H9 (cell line): ENCODE results near the gene ITPK1. TPM values are rescaled to one million over a fixed set of nuclear protein-coding genes. Genes with fewer than 3 reads are reported as not detected.

Source experiments
- DNase-seq: peaks from one replicate; pipeline ENCODE4 v3.0.0-alpha.2; 2017
- H2AFZ ChIP-seq: one replicate; pipeline ENCODE4 v1.6.1; 2013; ENCODE audit warnings: mild to moderate bottlenecking, low read length, control low read depth, moderate library complexity
- H2AK5ac ChIP-seq: 2 replicates; pipeline ENCODE4 v1.6.1; 2013; ENCODE audit warnings: low read length, control low read depth, mixed read lengths; ENCODE audit not compliant: insufficient read length
- H2BK120ac ChIP-seq: one replicate; pipeline ENCODE4 v1.6.1; 2013; ENCODE audit warnings: low read depth, mild to moderate bottlenecking, low read length, control low read depth, inconsistent platforms; ENCODE audit not compliant: poor library complexity, severe bottlenecking
- H2BK12ac ChIP-seq: 2 replicates; pipeline ENCODE4 v1.6.1; 2013; ENCODE audit warnings: low read length, control low read depth, mixed read lengths, low read depth; ENCODE audit not compliant: insufficient read length
- H2BK15ac ChIP-seq: 2 replicates; pipeline ENCODE4 v1.6.1; 2013; ENCODE audit warnings: low read depth, low read length, control low read depth
- H2BK20ac ChIP-seq: one replicate; pipeline ENCODE4 v1.6.1; 2013; ENCODE audit warnings: low read depth, mild to moderate bottlenecking, low read length, control low read depth, inconsistent platforms; ENCODE audit not compliant: poor library complexity, severe bottlenecking
- H2BK5ac ChIP-seq: 2 replicates; pipeline ENCODE4 v1.6.1; 2013; ENCODE audit warnings: low read length, control low read depth, mixed read lengths; ENCODE audit not compliant: insufficient read length
- H3K14ac ChIP-seq: 2 replicates; pipeline ENCODE4 v1.6.1; 2013; ENCODE audit warnings: low read length, control low read depth; ENCODE audit not compliant: insufficient read depth
- H3K18ac ChIP-seq: 2 replicates; pipeline ENCODE4 v1.6.1; 2013; ENCODE audit warnings: low read depth, mild to moderate bottlenecking, mixed read lengths, low read length, control low read depth; ENCODE audit not compliant: insufficient read length
- H3K23ac ChIP-seq: 2 replicates; pipeline ENCODE4 v1.6.1; 2013; ENCODE audit warnings: low read length, control low read depth, mixed read lengths, low read depth; ENCODE audit not compliant: insufficient read length
- H3K23me2 ChIP-seq: 2 replicates; pipeline ENCODE4 v1.6.1; 2013; ENCODE audit warnings: low read depth, mild to moderate bottlenecking, mixed read lengths, low read length, control low read depth; ENCODE audit not compliant: insufficient read length, poor library complexity, severe bottlenecking
- H3K27ac ChIP-seq: 2 replicates; pipeline ENCODE4 v1.5.1; 2013; ENCODE audit warnings: low read length, control low read depth, mixed read lengths, low read depth; ENCODE audit not compliant: insufficient read length
- H3K27me3 ChIP-seq: 2 replicates; pipeline ENCODE4 v1.6.1; 2013; ENCODE audit warnings: low read length, control low read depth, inconsistent platforms; ENCODE audit not compliant: insufficient read depth
- H3K4ac ChIP-seq: 2 replicates; pipeline ENCODE4 v1.6.1; 2013; ENCODE audit warnings: low read depth, mild to moderate bottlenecking, control low read depth, inconsistent platforms, low read length, moderate library complexity
- H3K4me1 ChIP-seq: 2 replicates; pipeline ENCODE4 v1.6.1; 2013; ENCODE audit warnings: low read length, control low read depth, inconsistent platforms; ENCODE audit not compliant: insufficient read depth
- H3K4me2 ChIP-seq: 2 replicates; pipeline ENCODE4 v1.6.1; 2013; ENCODE audit warnings: low read length, control low read depth, mixed read lengths; ENCODE audit not compliant: insufficient read length, insufficient read depth
- H3K56ac ChIP-seq: 2 replicates; pipeline ENCODE4 v1.6.1; 2013; ENCODE audit warnings: low read depth, mild to moderate bottlenecking, mixed read lengths, low read length, control low read depth; ENCODE audit not compliant: insufficient read length
- H3K79me1 ChIP-seq: 2 replicates; pipeline ENCODE4 v1.6.1; 2013; ENCODE audit warnings: low read depth, mild to moderate bottlenecking, moderate library complexity, low read length, control low read depth, inconsistent platforms; ENCODE audit not compliant: insufficient read depth, poor library complexity, severe bottlenecking
- H3K79me2 ChIP-seq: 2 replicates; pipeline ENCODE4 v1.6.1; 2013; ENCODE audit warnings: low read length, control low read depth, inconsistent platforms; ENCODE audit not compliant: insufficient read depth
- H3K9ac ChIP-seq: 2 replicates; pipeline ENCODE4 v1.6.1; 2013; ENCODE audit warnings: low read length, control low read depth, mixed read lengths; ENCODE audit not compliant: insufficient read length; ENCODE audit errors: extremely low read depth
- H3K9me3 ChIP-seq: one replicate; pipeline ENCODE4 v1.6.1; 2013; ENCODE audit warnings: low read depth, low read length, inconsistent platforms; ENCODE audit not compliant: control insufficient read depth
- H3T11ph ChIP-seq: one replicate; pipeline ENCODE4 v1.6.1; 2013; ENCODE audit warnings: mild to moderate bottlenecking, low read length, control low read depth, inconsistent platforms
- H4K20me1 ChIP-seq: one replicate; pipeline ENCODE4 v1.6.1; 2013; ENCODE audit not compliant: control insufficient read depth, insufficient read length, insufficient read depth
- H4K5ac ChIP-seq: 2 replicates; pipeline ENCODE4 v1.6.1; 2013; ENCODE audit warnings: low read depth, mild to moderate bottlenecking, mixed read lengths, low read length, control low read depth; ENCODE audit not compliant: insufficient read length
- H4K8ac ChIP-seq: replicated peaks from 2 replicates; pipeline ENCODE4 v1.6.1; 2013; ENCODE audit warnings: low read length, control low read depth, mixed read lengths, low read depth; ENCODE audit not compliant: insufficient read length
- H4K91ac ChIP-seq: 2 replicates; pipeline ENCODE4 v1.6.1; 2013; ENCODE audit warnings: low read depth, mild to moderate bottlenecking, moderate library complexity, mixed read lengths, low read length, control low read depth; ENCODE audit not compliant: insufficient read length
- H3K27ac Mint-ChIP-seq, 3 experiments: 2 replicates in 2 of 3; 3 replicates in 1 of 3; pipeline ENCODE4 v1.8.0; 2020 to 2021; ENCODE audit warnings: mixed read lengths in 3 of 3, mild to moderate bottlenecking in 1 of 3, moderate library complexity in 1 of 3
- H3K27me3 Mint-ChIP-seq: 2 replicates; pipeline ENCODE4 v1.8.0; 2021; ENCODE audit warnings: low read depth, mild to moderate bottlenecking, moderate library complexity, mixed read lengths
- H3K36me3 Mint-ChIP-seq, 3 experiments: 2 replicates in 2 of 3; 3 replicates in 1 of 3; pipeline ENCODE4 v1.8.0; 2020 to 2021; ENCODE audit warnings: low read depth in 3 of 3, mixed read lengths in 3 of 3; ENCODE audit not compliant: insufficient read depth in 1 of 3
- H3K4me1 Mint-ChIP-seq, 2 experiments: 2 replicates each; pipeline ENCODE4 v1.8.0; 2020; ENCODE audit warnings: mixed read lengths in 2 of 2
- H3K4me3 Mint-ChIP-seq, 2 experiments: 2 replicates in 1 of 2; 3 replicates in 1 of 2; pipeline ENCODE4 v1.8.0; 2020 to 2021; ENCODE audit warnings: mild to moderate bottlenecking in 2 of 2, mixed read lengths in 2 of 2, moderate library complexity in 1 of 2
- H3K9me3 Mint-ChIP-seq, 2 experiments: 2 replicates in 1 of 2; 3 replicates in 1 of 2; pipeline ENCODE4 v1.8.0; 2020; ENCODE audit warnings: mild to moderate bottlenecking in 2 of 2, mixed read lengths in 2 of 2, moderate library complexity in 1 of 2
- WGBS: extraction: QIAGEN DNeasy Blood & Tissue Kit; methylation state at CpG from one replicate; pipeline ENCODE4 v1.1.7; 2013; ENCODE audit warnings: missing lambda C conversion rate, low lambda C conversion rate, mixed read lengths; ENCODE audit not compliant: insufficient read length; ENCODE audit errors: extremely low coverage; 5-methylcytosine and 5-hydroxymethylcytosine counted together
- total RNA-seq: library from RNA; stranded (reverse); gene quantifications from 2 replicates; pipeline ENCODE4 v1.2.1, GENCODE V29; 2021
- TF ChIP-seq, protein P1 (sequence below): fragments of 200-600 bp; sonication (generic); conservative IDR thresholded peaks from 3 replicates; pipeline ENCODE4 v1.8.0; 2021; ENCODE audit warnings: antibody characterized with exemption, mild to moderate bottlenecking

ITPK1 gene
- total RNA-seq, 1 experiment from 2014 or later, result 92.7 TPM

DNA sequence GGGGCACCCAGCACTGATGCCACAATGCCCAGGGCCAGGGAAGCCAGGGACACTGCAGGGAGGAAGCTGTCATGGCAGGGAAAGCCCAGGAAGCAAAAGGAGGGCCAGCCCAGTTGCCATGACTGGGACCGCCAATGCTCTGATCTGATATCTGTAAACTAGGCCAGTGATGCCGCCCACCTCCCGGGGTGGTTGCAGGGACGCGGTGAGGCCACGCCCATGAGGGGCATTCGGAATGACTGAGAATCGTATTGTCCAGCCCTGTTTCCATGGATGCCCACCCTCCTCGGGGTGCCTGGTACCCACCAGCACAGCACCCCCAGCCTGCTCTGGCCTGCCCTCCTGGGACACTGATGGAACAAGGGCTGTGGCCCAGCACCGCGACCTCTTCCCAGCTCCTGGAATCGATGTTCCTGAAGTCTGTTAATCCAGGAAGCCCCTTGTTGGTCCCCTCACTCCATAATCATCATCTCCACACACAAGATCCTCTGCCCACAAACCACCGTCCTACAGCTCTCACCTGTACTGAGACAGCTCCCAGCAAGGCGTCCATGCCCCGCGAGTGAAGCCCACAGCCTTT lies 144.0 kb downstream of the ITPK1 start:
- no CpG with 5 or more reads among the region's 16 CpGs for WGBS
- Histone ChIP-seq H2AFZ (no peak overlapping the region), H3K9ac (no peak overlapping the region), H2BK12ac (no peak overlapping the region), H2BK5ac (no peak overlapping the region), H3K4me1 (peaks cover 5% of the 10 kb centered on the region; the same call in 1 of the 2 replicates), H3K4ac (no peak overlapping the region), H3K23ac (no peak overlapping the region), H3T11ph (no peak overlapping the region), H3K4me2 (no peak overlapping the region), H2BK15ac (no peak overlapping the region), H4K8ac (no peak overlapping the region), H3K9me3 (no peaks in the 10 kb centered on the region), H2BK20ac (no peak overlapping the region), H3K27me3 (no peaks in the 10 kb centered on the region), H2AK5ac (no peak overlapping the region), H3K18ac (no peak overlapping the region), H3K23me2 (no peaks in the 10 kb centered on the region), H3K27ac (no peak overlapping the region), H4K5ac (no peak overlapping the region), H3K56ac (no peak overlapping the region), H3K14ac (no peak overlapping the region), H4K91ac (no peak overlapping the region), H2BK120ac (no peak overlapping the region), H3K79me2 (peaks cover 6% of the 10 kb centered on the region; the same call in 1 of the 2 replicates), H4K20me1 (no peaks in the 10 kb centered on the region), H3K79me1 (peaks cover 3% of the 10 kb centered on the region)
- Mint-ChIP-seq H3K27ac (peak overlapping the region; percentile 5 to 90 (median 84); a peak in 5 of 7 replicates), H3K4me3 (no peak overlapping the region), H3K36me3 (peaks cover 16 to 18% (median 17%) of the 10 kb centered on the region in 3 experiments), H3K4me1 (peaks cover 25 to 31% of the 10 kb centered on the region in 2 experiments), H3K27me3 (no peaks in the 10 kb centered on the region), H3K9me3 (peaks cover 0 to 9% of the 10 kb centered on the region in 2 experiments; a peak in 3 of 5 replicates)
- DNase-seq, result no peak
- TF ChIP-seq, protein P1, sequence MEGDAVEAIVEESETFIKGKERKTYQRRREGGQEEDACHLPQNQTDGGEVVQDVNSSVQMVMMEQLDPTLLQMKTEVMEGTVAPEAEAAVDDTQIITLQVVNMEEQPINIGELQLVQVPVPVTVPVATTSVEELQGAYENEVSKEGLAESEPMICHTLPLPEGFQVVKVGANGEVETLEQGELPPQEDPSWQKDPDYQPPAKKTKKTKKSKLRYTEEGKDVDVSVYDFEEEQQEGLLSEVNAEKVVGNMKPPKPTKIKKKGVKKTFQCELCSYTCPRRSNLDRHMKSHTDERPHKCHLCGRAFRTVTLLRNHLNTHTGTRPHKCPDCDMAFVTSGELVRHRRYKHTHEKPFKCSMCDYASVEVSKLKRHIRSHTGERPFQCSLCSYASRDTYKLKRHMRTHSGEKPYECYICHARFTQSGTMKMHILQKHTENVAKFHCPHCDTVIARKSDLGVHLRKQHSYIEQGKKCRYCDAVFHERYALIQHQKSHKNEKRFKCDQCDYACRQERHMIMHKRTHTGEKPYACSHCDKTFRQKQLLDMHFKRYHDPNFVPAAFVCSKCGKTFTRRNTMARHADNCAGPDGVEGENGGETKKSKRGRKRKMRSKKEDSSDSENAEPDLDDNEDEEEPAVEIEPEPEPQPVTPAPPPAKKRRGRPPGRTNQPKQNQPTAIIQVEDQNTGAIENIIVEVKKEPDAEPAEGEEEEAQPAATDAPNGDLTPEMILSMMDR, result no peak
